C4-2B (cell line): ENCODE data around the gene GNG4.

Experiments used
- H3K27ac ChIP-seq: fragments of 450-650 bp; 2 replicates; pipeline ENCODE4 v1.5.1; 2017
- ZFX ChIP-seq: fragments of 450-650 bp; IDR thresholded peaks from 2 replicates; pipeline ENCODE4 v1.6.1; 2017
- TF ChIP-seq, protein P1 (sequence below): fragments of 450-650 bp; conservative IDR thresholded peaks from 2 replicates; pipeline ENCODE4 v1.5.1; 2017; ENCODE audit warnings: mild to moderate bottlenecking

The GNG4 gene

DNA sequence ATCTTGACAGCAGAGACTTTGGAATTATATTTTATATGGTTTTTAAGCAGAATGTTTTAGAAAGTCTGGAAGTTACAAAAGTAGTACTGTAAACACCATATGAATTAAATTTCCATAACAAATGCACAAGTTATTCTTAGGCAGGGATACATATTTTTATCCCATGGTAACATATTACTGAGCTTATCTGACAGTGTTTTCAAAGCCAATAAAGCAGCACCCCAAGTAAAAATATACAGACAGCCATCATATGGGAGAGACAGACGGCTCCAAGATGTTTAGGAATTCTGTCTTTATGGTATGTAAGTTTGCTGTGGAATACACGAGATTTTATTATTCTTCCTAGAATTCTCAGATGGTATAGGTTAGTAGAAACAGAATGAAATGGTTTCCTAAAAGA is 12.0 kb upstream of the GNG4 start:
- TF ChIP-seq, protein P1, sequence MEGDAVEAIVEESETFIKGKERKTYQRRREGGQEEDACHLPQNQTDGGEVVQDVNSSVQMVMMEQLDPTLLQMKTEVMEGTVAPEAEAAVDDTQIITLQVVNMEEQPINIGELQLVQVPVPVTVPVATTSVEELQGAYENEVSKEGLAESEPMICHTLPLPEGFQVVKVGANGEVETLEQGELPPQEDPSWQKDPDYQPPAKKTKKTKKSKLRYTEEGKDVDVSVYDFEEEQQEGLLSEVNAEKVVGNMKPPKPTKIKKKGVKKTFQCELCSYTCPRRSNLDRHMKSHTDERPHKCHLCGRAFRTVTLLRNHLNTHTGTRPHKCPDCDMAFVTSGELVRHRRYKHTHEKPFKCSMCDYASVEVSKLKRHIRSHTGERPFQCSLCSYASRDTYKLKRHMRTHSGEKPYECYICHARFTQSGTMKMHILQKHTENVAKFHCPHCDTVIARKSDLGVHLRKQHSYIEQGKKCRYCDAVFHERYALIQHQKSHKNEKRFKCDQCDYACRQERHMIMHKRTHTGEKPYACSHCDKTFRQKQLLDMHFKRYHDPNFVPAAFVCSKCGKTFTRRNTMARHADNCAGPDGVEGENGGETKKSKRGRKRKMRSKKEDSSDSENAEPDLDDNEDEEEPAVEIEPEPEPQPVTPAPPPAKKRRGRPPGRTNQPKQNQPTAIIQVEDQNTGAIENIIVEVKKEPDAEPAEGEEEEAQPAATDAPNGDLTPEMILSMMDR: no peak
- TF ChIP-seq ZFX: no peak
- no peak overlapping the region for H3K27ac ChIP-seq

DNA sequence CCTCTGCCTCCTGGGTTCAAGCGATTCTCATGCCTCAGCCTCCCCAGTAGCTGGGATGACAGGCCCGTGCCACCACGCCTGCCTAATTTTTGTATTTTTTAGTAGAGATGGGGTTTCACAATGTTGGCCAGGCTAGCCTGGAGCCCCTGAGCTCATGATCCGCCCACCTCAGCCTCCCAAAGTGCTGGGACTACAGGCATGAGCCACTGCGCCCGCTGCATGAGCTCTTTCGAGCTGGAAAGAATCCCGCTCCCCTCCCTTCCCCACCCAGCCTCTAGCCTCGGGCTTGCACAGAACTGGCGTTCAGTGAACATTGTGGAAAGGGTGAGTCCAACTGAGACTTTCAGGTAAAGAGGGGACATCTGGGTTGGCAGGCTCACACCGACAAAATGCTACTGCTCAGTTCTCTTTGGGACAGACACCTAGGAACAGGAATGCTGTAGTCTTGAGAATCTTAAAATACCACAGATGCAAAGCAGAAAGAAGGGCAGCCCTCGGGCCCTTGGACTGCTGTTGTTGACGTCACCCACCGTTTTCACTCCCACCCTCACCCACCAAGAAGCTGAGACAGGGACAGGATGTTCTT is 9.7 kb upstream of the GNG4 start:
- TF ChIP-seq ZFX: no peak
- TF ChIP-seq, protein P1: no peak
- no peak overlapping the region for H3K27ac ChIP-seq

GRCh38 chr1:235657747-235658526 is 8.4 kb upstream of the GNG4 start:
- no peak overlapping the region for H3K27ac ChIP-seq
- TF ChIP-seq ZFX: no peak
- TF ChIP-seq, protein P1: no peak

DNA sequence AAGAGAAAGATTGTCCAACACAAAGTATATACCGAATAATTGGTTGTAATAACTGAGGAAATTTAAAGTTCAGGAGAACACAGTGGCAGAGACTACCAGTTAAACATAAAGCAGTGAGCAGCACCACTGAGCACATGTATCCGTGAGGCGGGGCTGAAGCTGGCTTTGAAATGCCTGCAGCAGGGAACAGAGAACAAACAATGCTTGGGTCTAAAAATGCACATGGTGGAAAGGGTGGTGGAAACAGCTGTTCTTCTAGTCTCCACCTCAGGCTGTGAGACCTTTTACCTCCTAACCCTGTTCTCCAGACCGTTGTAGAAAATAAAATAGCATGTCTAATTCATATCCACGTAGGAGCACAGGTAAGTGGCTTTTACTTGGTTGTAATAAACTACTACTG is 7.7 kb upstream of the GNG4 start:
- no peak overlapping the region for H3K27ac ChIP-seq
- no peak for TF ChIP-seq ZFX
- TF ChIP-seq, protein P1: no peak

GRCh38 chr1:235652364-235652763 is 2.8 kb upstream of the GNG4 start:
- TF ChIP-seq ZFX: no peak
- TF ChIP-seq, protein P1: no peak
- no peak overlapping the region for H3K27ac ChIP-seq

- H3K27ac ChIP-seq: no peak overlapping the region
- TF ChIP-seq ZFX: no peak
- TF ChIP-seq, protein P1: no peak
These were observed 1.7 kb upstream of the GNG4 start for GRCh38 chr1:235651170-235651806.
